H1 (cell line): ENCODE results near the gene NXPH1. TPM values are rescaled to one million over a fixed set of nuclear protein-coding genes. Genes with fewer than 3 reads are reported as not detected.

ENCODE experiments used
- ASH2L ChIP-seq: fragments of 200-600, 300-600 bp; sonication (generic); IDR thresholded peaks from one replicate; pipeline ENCODE4 v1.7.1; 2017; ENCODE audit warnings: low read length
- CHD2 ChIP-seq: IDR thresholded peaks from 2 replicates; pipeline ENCODE4 v1.6.1; 2012; ENCODE audit warnings: low read length, improper control_type of control experiment
- CTBP2 ChIP-seq: IDR thresholded peaks from 2 replicates; pipeline ENCODE4 v1.7.0; 2011; ENCODE audit warnings: borderline replicate concordance, mild to moderate bottlenecking, moderate library complexity, mixed read lengths, low read length; ENCODE audit not compliant: insufficient read depth, insufficient read length
- EZH2 ChIP-seq: fragments of 200-600 bp; sonication (generic); IDR thresholded peaks from 2 replicates; pipeline ENCODE4 v1.7.1; 2012; ENCODE audit warnings: low read depth, mild to moderate bottlenecking, moderate library complexity, low read length, inconsistent platforms; ENCODE audit not compliant: severe bottlenecking
- FOSL1 ChIP-seq: IDR thresholded peaks from 2 replicates; pipeline ENCODE4 v1.6.1; 2011; ENCODE audit warnings: mild to moderate bottlenecking, low read depth, low read length, moderate library complexity; ENCODE audit not compliant: insufficient read depth
- KDM5A ChIP-seq: fragments of 200-600 bp; IDR thresholded peaks from 2 replicates; pipeline ENCODE4 v1.7.1; 2012; ENCODE audit warnings: mild to moderate bottlenecking, low read length, inconsistent platforms, mixed read lengths
- NRF1 ChIP-seq: IDR thresholded peaks from 2 replicates; pipeline ENCODE4 v1.6.1; 2011; ENCODE audit warnings: mild to moderate bottlenecking, low read depth, low read length, improper control_type of control experiment
- PHF8 ChIP-seq: fragments of 200-600 bp; sonication (generic); conservative IDR thresholded peaks from 2 replicates; pipeline ENCODE4 v1.7.1; 2012; ENCODE audit warnings: low read depth, mild to moderate bottlenecking, inconsistent platforms, low read length, moderate library complexity
- POU5F1 ChIP-seq: IDR thresholded peaks from 2 replicates; pipeline ENCODE4 v1.6.1; 2011; ENCODE audit warnings: low read depth, mild to moderate bottlenecking, low read length, moderate library complexity
- RAD21 ChIP-seq, 2 experiments: IDR thresholded peaks in 1 of 2; conservative IDR thresholded peaks in 1 of 2; 2 replicates each; pipeline ENCODE4 v1.6.1; 2011; ENCODE audit warnings: low read depth in 2 of 2, low read length in 2 of 2, improper control_type of control experiment in 1 of 2, inconsistent platforms in 1 of 2, mild to moderate bottlenecking in 1 of 2, moderate library complexity in 1 of 2
- SAP30 ChIP-seq: fragments of 300-600 bp; sonication (generic); IDR thresholded peaks from 2 replicates; pipeline ENCODE4 v1.7.1; 2012; ENCODE audit warnings: low read length, moderate library complexity, mild to moderate bottlenecking, inconsistent platforms; ENCODE audit not compliant: insufficient read depth, insufficient replicate concordance
- SIX5 ChIP-seq: IDR thresholded peaks from 2 replicates; pipeline ENCODE4 v1.6.1; 2011; ENCODE audit warnings: mild to moderate bottlenecking, low read depth, low read length
- TAF7 ChIP-seq: optimal IDR thresholded peaks from 2 replicates; pipeline ENCODE3; 2011; ENCODE audit warnings: low read depth, mild to moderate bottlenecking, inconsistent platforms, low read length, moderate library complexity, borderline replicate concordance
- TBP ChIP-seq: IDR thresholded peaks from 2 replicates; pipeline ENCODE4 v1.6.1; 2011; ENCODE audit warnings: low read depth, low read length, improper control_type of control experiment
- ZNF274 ChIP-seq: IDR thresholded peaks from 2 replicates; pipeline ENCODE4 v1.7.0; 2012; ENCODE audit warnings: low read length, borderline replicate concordance; ENCODE audit errors: extremely low read depth
- polyA plus RNA-seq, 7 experiments: library from polyadenylated mRNA; depleted of rRNA in 3 of 7; stranded (reverse) in 5 of 7; unstranded in 2 of 7; fragments of >200 nt in 5 of 7; fragments of 200-250 nt in 2 of 7; gene quantifications; 1 replicate in 5 of 7; 2 replicates in 1 of 7; 4 replicates in 1 of 7; pipeline versions ENCODE4 v1.2.1 to v1.2.3, GENCODE V29; 2011 to 2013; ENCODE audit warnings: missing spikeins in 2 of 7, mixed read lengths in 2 of 7
- total RNA-seq: library from RNA; stranded (reverse); fragmentation: NEBNext Ultra II Directional; extraction: Animal tissue kit (Norgen Biotek cat#: 25700); gene quantifications from 2 replicates; pipeline ENCODE4 v1.2.1, GENCODE V29; 2021
- TF ChIP-seq, protein P1 (sequence below), 3 experiments: IDR thresholded peaks; 1 replicate in 2 of 3; 2 replicates in 1 of 3; pipeline versions ENCODE4 v1.5.1 to v1.6.1; 2011; ENCODE audit warnings: low read length in 3 of 3, mild to moderate bottlenecking in 3 of 3, inconsistent platforms in 2 of 3, low read depth in 1 of 3, moderate library complexity in 1 of 3; ENCODE audit not compliant: insufficient read depth in 1 of 3; ENCODE audit errors: control extremely low read depth in 1 of 3

NXPH1 gene
- total and polyA plus RNA-seq, 2 of the 8 experiments (the other 6 are each of a cell fraction or from before 2014, with no cell fraction given) = 0.14 to 1.0 TPM

- TF ChIP-seq FOSL1 (no peak), POU5F1 (no peak), ASH2L (no peak), SAP30 (no peak), TAF7 (no peak), ZNF274 (no peak), TBP (no peak), RAD21 (IDR thresholded peaks at IDR 0.05 in 1 of 2, conservative IDR thresholded peaks at IDR 0.05 in 1 of 2; ENCODE audit: low read depth in 2 of 2, low read length in 2 of 2) (peak; percentile 68 to 69), CHD2 (peak; percentile 58), KDM5A (no peak), CTBP2 (no peak), EZH2 (peak; percentile 18), SIX5 (no peak), NRF1 (no peak), PHF8 (no peak)
- TF ChIP-seq, protein P1, sequence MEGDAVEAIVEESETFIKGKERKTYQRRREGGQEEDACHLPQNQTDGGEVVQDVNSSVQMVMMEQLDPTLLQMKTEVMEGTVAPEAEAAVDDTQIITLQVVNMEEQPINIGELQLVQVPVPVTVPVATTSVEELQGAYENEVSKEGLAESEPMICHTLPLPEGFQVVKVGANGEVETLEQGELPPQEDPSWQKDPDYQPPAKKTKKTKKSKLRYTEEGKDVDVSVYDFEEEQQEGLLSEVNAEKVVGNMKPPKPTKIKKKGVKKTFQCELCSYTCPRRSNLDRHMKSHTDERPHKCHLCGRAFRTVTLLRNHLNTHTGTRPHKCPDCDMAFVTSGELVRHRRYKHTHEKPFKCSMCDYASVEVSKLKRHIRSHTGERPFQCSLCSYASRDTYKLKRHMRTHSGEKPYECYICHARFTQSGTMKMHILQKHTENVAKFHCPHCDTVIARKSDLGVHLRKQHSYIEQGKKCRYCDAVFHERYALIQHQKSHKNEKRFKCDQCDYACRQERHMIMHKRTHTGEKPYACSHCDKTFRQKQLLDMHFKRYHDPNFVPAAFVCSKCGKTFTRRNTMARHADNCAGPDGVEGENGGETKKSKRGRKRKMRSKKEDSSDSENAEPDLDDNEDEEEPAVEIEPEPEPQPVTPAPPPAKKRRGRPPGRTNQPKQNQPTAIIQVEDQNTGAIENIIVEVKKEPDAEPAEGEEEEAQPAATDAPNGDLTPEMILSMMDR (IDR thresholded peaks at IDR 0.05; ENCODE audit: control extremely low read depth in 1 of 3, insufficient read depth in 1 of 3, low read depth in 1 of 3, low read length in 3 of 3) = peak in 2 of 3 experiments; percentile 44 to 63; a peak in 2 of 4 replicates
These were observed 10.4 kb downstream of the NXPH1 start (continued) for GRCh38 chr7:8443576-8444467.
